Activated B cell treated with CpG ODN at 0.5 μM for 24 hours (primary cell): Measurements from ENCODE around the gene GRPEL1. TPM values are rescaled to one million over a fixed set of nuclear protein-coding genes. Genes with fewer than 3 reads are reported as not detected.

Experiments
- ATAC-seq: fragments of 200-7000 bp; cut with Tn5 transposase; one replicate; pipeline ENCODE4 v1.10.0; 2021; ENCODE audit warnings: low read depth, mild to moderate bottlenecking, moderate library complexity
- CTCF ChIA-PET: fragments of 350-600 bp; sonication (Branson Sonifier 250); formaldehyde crosslinking; loops from one replicate; lab custom pipeline; 2021; ENCODE audit warnings: antibody characterized with exemption; lab: Charles Lee
- POLR2A ChIA-PET: fragments of 350-600 bp; sonication (Branson Sonifier 250); formaldehyde crosslinking; loops from one replicate; lab custom pipeline; 2021; ENCODE audit warnings: antibody characterized with exemption; lab: Charles Lee
- DNase-seq: peaks from one replicate; pipeline ENCODE4 v3.0.0; 2022
- H3K27ac Mint-ChIP-seq: one replicate; pipeline ENCODE4 v1.8.0; 2020; ENCODE audit warnings: mixed read lengths
- H3K27me3 Mint-ChIP-seq: one replicate; pipeline ENCODE4 v1.8.0; 2021; ENCODE audit warnings: mixed read lengths
- H3K36me3 Mint-ChIP-seq: one replicate; pipeline ENCODE4 v1.8.0; 2021; ENCODE audit warnings: low read depth, mixed read lengths
- H3K4me1 Mint-ChIP-seq: one replicate; pipeline ENCODE4 v1.8.0; 2021; ENCODE audit warnings: mixed read lengths
- H3K4me3 Mint-ChIP-seq: one replicate; pipeline ENCODE4 v1.8.0; 2020; ENCODE audit warnings: mild to moderate bottlenecking, mixed read lengths
- H3K9me3 Mint-ChIP-seq: one replicate; pipeline ENCODE4 v1.8.0; 2020; ENCODE audit warnings: mixed read lengths
- intact Hi-C: fragments of 100-400 bp; cut with micrococcal nuclease; formaldehyde crosslinking; loops from one replicate; pipeline ENCODE4 v1.15.1; 2024
- total RNA-seq: library from RNA; stranded (reverse); gene quantifications from 2 replicates; pipeline ENCODE4 v1.2.3, GENCODE V29; 2022
- TF ChIP-seq, protein P1 (sequence below): fragments of 200-600 bp; IDR thresholded peaks from one replicate; pipeline ENCODE4 v1.8.0; 2022; ENCODE audit warnings: antibody characterized with exemption, mild to moderate bottlenecking

Gene GRPEL1
- total RNA-seq, 1 donor from 2014 or later = 31.8 TPM

DNA sequence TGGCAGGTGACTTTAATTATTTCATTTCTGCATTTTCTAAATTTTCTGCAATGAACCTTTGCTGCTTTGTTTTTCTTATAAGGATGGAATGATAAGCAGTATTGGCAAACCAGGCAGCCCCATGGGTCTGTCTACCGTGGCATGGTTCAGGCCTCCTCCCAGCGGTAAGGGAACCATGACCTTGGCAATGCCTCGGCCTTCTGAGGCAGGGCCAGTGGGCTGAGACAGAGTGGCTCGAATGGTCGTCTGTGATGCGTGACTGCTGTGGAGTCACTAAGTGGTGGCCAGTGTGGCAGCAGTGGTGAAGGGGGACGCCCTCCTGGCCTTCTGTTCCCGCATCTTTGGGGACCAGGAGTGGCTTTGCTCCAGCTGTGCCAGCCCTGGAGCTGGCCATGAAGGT is 43.6 kb upstream of the GRPEL1 start:
- Mint-ChIP-seq H3K9me3 (peaks cover 2% of the 10 kb centered on the region), H3K27ac (no peak overlapping the region), H3K36me3 (no peaks in the 10 kb centered on the region), H3K4me1 (no peaks in the 10 kb centered on the region), H3K27me3 (peaks cover 3% of the 10 kb centered on the region), H3K4me3 (no peak overlapping the region)
- no peak for ATAC-seq
- TF ChIP-seq, protein P1, sequence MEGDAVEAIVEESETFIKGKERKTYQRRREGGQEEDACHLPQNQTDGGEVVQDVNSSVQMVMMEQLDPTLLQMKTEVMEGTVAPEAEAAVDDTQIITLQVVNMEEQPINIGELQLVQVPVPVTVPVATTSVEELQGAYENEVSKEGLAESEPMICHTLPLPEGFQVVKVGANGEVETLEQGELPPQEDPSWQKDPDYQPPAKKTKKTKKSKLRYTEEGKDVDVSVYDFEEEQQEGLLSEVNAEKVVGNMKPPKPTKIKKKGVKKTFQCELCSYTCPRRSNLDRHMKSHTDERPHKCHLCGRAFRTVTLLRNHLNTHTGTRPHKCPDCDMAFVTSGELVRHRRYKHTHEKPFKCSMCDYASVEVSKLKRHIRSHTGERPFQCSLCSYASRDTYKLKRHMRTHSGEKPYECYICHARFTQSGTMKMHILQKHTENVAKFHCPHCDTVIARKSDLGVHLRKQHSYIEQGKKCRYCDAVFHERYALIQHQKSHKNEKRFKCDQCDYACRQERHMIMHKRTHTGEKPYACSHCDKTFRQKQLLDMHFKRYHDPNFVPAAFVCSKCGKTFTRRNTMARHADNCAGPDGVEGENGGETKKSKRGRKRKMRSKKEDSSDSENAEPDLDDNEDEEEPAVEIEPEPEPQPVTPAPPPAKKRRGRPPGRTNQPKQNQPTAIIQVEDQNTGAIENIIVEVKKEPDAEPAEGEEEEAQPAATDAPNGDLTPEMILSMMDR = no peak
- ChIA-PET CTCF (no interaction called here), POLR2A (no interaction called here)
- DNase-seq = no peak
- intact Hi-C loops = no loop called here

DNA sequence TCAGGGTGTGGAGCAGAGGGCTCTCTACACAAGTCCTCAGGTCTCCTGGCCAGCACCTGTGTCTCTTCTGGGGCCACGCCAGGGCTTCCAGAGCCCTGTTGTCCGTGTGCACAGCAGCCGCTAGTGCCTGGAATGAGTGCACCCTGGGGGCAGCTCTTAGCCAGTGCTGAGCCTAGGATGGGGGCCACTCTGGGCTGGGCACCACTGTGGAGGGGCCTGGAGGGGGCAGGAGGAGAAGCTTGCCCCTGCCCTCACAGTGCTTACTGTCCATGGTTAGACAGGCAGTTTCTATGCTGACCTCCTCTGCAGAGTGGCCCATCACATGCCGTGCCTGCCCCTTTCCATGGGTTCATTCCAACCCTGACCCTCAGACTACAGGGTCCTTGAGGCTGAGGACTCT is 42.7 kb upstream of the GRPEL1 start:
- intact Hi-C loops = no loop called here
- DNase-seq (no peak), ATAC-seq (no peak)
- H3K4me1 Mint-ChIP-seq = no peaks in the 10 kb centered on the region
- H3K36me3 Mint-ChIP-seq = no peaks in the 10 kb centered on the region
- TF ChIP-seq, protein P1 = no peak
- H3K4me3 Mint-ChIP-seq = no peak overlapping the region
- peaks cover 3% of the 10 kb centered on the region for H3K27me3 Mint-ChIP-seq
- H3K9me3 Mint-ChIP-seq = peaks cover 2% of the 10 kb centered on the region
- POLR2A ChIA-PET = no interaction called here
- CTCF ChIA-PET = no interaction called here
- no peak overlapping the region for H3K27ac Mint-ChIP-seq

DNA sequence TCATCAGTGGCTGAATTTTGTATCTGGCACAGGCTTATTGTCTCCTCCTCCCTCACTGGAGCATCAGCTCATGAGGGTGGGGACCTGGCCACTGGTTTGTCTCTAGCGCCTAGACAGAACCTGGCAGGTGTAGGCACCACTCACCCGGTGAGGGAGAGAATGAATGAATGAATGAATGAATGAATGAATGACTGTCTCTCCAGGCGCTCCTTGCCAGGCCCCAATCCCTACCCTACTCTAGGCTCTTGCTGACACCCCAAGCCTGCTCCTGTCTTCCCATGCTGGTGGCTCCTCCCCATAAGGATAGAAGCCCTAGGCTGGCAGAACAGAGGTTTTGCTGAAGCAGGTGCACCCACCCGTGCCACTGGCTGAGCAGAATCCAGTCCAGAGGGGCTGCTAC is 41.3 kb upstream of the GRPEL1 start:
- Mint-ChIP-seq H3K27ac (no peak overlapping the region), H3K4me3 (no peak overlapping the region), H3K36me3 (no peaks in the 10 kb centered on the region), H3K9me3 (peaks cover 2% of the 10 kb centered on the region), H3K4me1 (no peaks in the 10 kb centered on the region), H3K27me3 (peaks cover 3% of the 10 kb centered on the region)
- POLR2A ChIA-PET = no interaction called here
- DNase-seq (no peak), ATAC-seq (no peak)
- CTCF ChIA-PET = no interaction called here
- intact Hi-C loops = no loop called here
- TF ChIP-seq, protein P1 = no peak

DNA sequence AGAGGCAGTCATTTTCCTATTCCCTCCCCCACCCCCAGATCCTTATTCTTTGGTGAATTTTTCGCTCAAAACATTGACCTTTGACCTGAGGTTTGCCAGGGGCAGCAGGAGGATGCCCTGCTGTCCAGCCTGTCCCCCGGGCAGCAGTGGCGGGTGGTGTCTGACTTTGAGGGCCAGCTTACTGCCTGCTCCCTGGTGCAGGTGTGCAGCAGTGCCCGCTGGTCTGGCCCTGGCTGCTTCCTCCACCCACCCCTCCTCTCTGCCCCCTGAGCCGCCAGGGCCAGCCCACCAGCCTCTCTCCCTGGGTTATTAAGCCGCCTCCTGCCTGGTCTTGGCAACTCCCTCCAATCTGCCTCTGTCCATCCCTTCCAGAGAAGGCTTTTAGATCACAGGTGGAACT is 40.8 kb upstream of the GRPEL1 start:
- CTCF ChIA-PET = no interaction called here
- no peak for DNase-seq
- POLR2A ChIA-PET = no interaction called here
- Mint-ChIP-seq H3K4me3 (no peak overlapping the region), H3K36me3 (no peaks in the 10 kb centered on the region), H3K27ac (no peak overlapping the region), H3K27me3 (peaks cover 3% of the 10 kb centered on the region), H3K9me3 (peaks cover 2% of the 10 kb centered on the region), H3K4me1 (no peaks in the 10 kb centered on the region)
- TF ChIP-seq, protein P1 = no peak
- intact Hi-C loops = no loop called here
- no peak for ATAC-seq

DNA sequence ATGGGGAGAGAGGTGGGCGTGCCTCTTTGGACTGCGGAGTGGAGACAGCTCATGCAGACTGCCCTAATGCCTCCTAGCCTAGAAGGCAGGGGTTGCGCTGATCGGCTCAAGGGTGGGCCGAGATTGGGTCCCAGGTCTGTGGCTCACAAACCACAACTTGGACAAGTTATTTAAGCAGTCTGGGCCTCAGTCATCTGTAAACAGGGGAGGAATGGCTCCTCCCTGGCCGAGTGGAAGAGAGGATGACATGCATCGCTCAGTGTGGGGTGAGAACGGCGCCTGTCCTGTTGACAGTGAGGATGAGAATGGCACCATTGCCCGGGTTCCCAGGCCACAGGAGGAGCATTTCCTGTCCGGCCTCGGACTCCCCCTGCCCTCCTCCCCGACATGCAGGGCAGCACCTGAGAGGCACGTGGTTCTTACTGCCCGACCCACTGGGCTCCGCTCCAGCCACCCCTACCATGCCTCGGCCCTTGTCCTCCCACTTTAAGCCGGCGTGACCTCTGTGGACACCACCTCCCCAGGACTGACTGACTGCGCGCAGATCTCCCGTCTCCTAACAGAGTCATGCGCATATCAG is 40.3 kb upstream of the GRPEL1 start:
- DNase-seq (no peak), ATAC-seq (no peak)
- Mint-ChIP-seq H3K27ac (no peak overlapping the region), H3K4me1 (peaks cover 4% of the 10 kb centered on the region), H3K36me3 (no peaks in the 10 kb centered on the region), H3K27me3 (peaks cover 3% of the 10 kb centered on the region), H3K9me3 (peaks cover 2% of the 10 kb centered on the region), H3K4me3 (no peak overlapping the region)
- ChIA-PET POLR2A (no interaction called here), CTCF (no interaction called here)
- intact Hi-C loops = no loop called here
- TF ChIP-seq, protein P1 = no peak
